Measurements from ENCODE around the gene CYP17A1.
A peak's percentile ranks its signal among the peaks of the same experiment; 100 is the strongest.

CYP17A1 gene

GRCh38 chr10:102813734-102814452, 23.3 kb downstream of the CYP17A1 start:
- Histone ChIP-seq H3K4me3 (ENCODE audit: low read length) (no peak overlapping the region), H3K4me1 (ENCODE audit: control insufficient read depth, insufficient read depth, low read length) (peaks cover 17% of the 10 kb centered on the region), H3K27ac (ENCODE audit: low read depth, low read length) (no peak overlapping the region), H3K9ac (ENCODE audit: low read length) (no peak overlapping the region), H3K36me3 (ENCODE audit: control insufficient read depth, insufficient read depth, low read length) (peaks cover 29% of the 10 kb centered on the region), H3K27me3 (ENCODE audit: control insufficient read depth, insufficient read depth, low read length) (no peaks in the 10 kb centered on the region)

GRCh38 chr10:102813017-102813541, 24.1 kb downstream of the CYP17A1 start:
- H3K36me3 ChIP-seq (ENCODE audit: control insufficient read depth, insufficient read depth, low read length), result peaks cover 29% of the 10 kb centered on the region
- no peak overlapping the region for H3K9ac ChIP-seq (ENCODE audit: low read length)
- no peak overlapping the region for H3K4me3 ChIP-seq (ENCODE audit: low read length)
- H3K4me1 ChIP-seq (ENCODE audit: control insufficient read depth, insufficient read depth, low read length), result peaks cover 17% of the 10 kb centered on the region
- no peak overlapping the region for H3K27ac ChIP-seq (ENCODE audit: low read depth, low read length)
- H3K27me3 ChIP-seq (ENCODE audit: control insufficient read depth, insufficient read depth, low read length), result no peaks in the 10 kb centered on the region

- no peak overlapping the region for H3K9ac ChIP-seq (ENCODE audit: low read length)
- no peak overlapping the region for H3K27ac ChIP-seq (ENCODE audit: low read depth, low read length)
- no peak overlapping the region for H3K4me3 ChIP-seq (ENCODE audit: low read length)
- peaks cover 17% of the 10 kb centered on the region for H3K4me1 ChIP-seq (ENCODE audit: control insufficient read depth, insufficient read depth, low read length)
- peaks cover 29% of the 10 kb centered on the region for H3K36me3 ChIP-seq (ENCODE audit: control insufficient read depth, insufficient read depth, low read length)
- no peaks in the 10 kb centered on the region for H3K27me3 ChIP-seq (ENCODE audit: control insufficient read depth, insufficient read depth, low read length)
Observed at GRCh38 chr10:102812231-102812876, 24.9 kb downstream of the CYP17A1 start.

GRCh38 chr10:102811346-102811745, 25.9 kb downstream of the CYP17A1 start:
- no peak overlapping the region for H3K9ac ChIP-seq (ENCODE audit: low read length)
- H3K27ac ChIP-seq (ENCODE audit: low read depth, low read length), result no peak overlapping the region
- H3K27me3 ChIP-seq (ENCODE audit: control insufficient read depth, insufficient read depth, low read length), result no peaks in the 10 kb centered on the region
- H3K4me3 ChIP-seq (ENCODE audit: low read length), result no peak overlapping the region
- peaks cover 29% of the 10 kb centered on the region for H3K36me3 ChIP-seq (ENCODE audit: control insufficient read depth, insufficient read depth, low read length)
- peaks cover 15% of the 10 kb centered on the region for H3K4me1 ChIP-seq (ENCODE audit: control insufficient read depth, insufficient read depth, low read length)

- Histone ChIP-seq H3K9ac (ENCODE audit: low read length) (no peak overlapping the region), H3K4me3 (ENCODE audit: low read length) (no peak overlapping the region), H3K27me3 (ENCODE audit: control insufficient read depth, insufficient read depth, low read length) (no peaks in the 10 kb centered on the region), H3K4me1 (ENCODE audit: control insufficient read depth, insufficient read depth, low read length) (no peaks in the 10 kb centered on the region), H3K36me3 (ENCODE audit: control insufficient read depth, insufficient read depth, low read length) (peaks cover 23% of the 10 kb centered on the region), H3K27ac (ENCODE audit: low read depth, low read length) (no peak overlapping the region)
Observed at GRCh38 chr10:102808380-102808779, 28.8 kb downstream of the CYP17A1 start.

GRCh38 chr10:102804382-102805055, 32.7 kb downstream of the CYP17A1 start:
- no peak overlapping the region for H3K4me3 ChIP-seq (ENCODE audit: low read length)
- no peak overlapping the region for H3K9ac ChIP-seq (ENCODE audit: low read length)
- peaks cover 4% of the 10 kb centered on the region for H3K36me3 ChIP-seq (ENCODE audit: control insufficient read depth, insufficient read depth, low read length)
- H3K4me1 ChIP-seq (ENCODE audit: control insufficient read depth, insufficient read depth, low read length), result peaks cover 32% of the 10 kb centered on the region
- H3K27me3 ChIP-seq (ENCODE audit: control insufficient read depth, insufficient read depth, low read length), result no peaks in the 10 kb centered on the region
- H3K27ac ChIP-seq (ENCODE audit: low read depth, low read length), result no peak overlapping the region

- Histone ChIP-seq H3K27me3 (ENCODE audit: control insufficient read depth, insufficient read depth, low read length) (no peaks in the 10 kb centered on the region), H3K4me1 (ENCODE audit: control insufficient read depth, insufficient read depth, low read length) (peaks cover 35% of the 10 kb centered on the region), H3K27ac (ENCODE audit: low read depth, low read length) (peak overlapping the region; percentile 58), H3K36me3 (ENCODE audit: control insufficient read depth, insufficient read depth, low read length) (peaks cover 8% of the 10 kb centered on the region), H3K9ac (ENCODE audit: low read length) (no peak overlapping the region), H3K4me3 (ENCODE audit: low read length) (no peak overlapping the region)
Observed at GRCh38 chr10:102802920-102803534, 34.2 kb downstream of the CYP17A1 start.

GRCh38 chr10:102801978-102802377, 35.2 kb downstream of the CYP17A1 start:
- H3K9ac ChIP-seq (ENCODE audit: low read length), result no peak overlapping the region
- H3K4me1 ChIP-seq (ENCODE audit: control insufficient read depth, insufficient read depth, low read length), result peaks cover 35% of the 10 kb centered on the region
- H3K4me3 ChIP-seq (ENCODE audit: low read length), result no peak overlapping the region
- peak overlapping the region; percentile 56 for H3K27ac ChIP-seq (ENCODE audit: low read depth, low read length)
- H3K36me3 ChIP-seq (ENCODE audit: control insufficient read depth, insufficient read depth, low read length), result peaks cover 10% of the 10 kb centered on the region
- H3K27me3 ChIP-seq (ENCODE audit: control insufficient read depth, insufficient read depth, low read length), result no peaks in the 10 kb centered on the region

- peaks cover 40% of the 10 kb centered on the region for H3K4me1 ChIP-seq (ENCODE audit: control insufficient read depth, insufficient read depth, low read length)
- H3K36me3 ChIP-seq (ENCODE audit: control insufficient read depth, insufficient read depth, low read length), result peaks cover 10% of the 10 kb centered on the region
- H3K4me3 ChIP-seq (ENCODE audit: low read length), result no peak overlapping the region
- peak overlapping the region; percentile 70 for H3K27ac ChIP-seq (ENCODE audit: low read depth, low read length)
- no peak overlapping the region for H3K9ac ChIP-seq (ENCODE audit: low read length)
- no peaks in the 10 kb centered on the region for H3K27me3 ChIP-seq (ENCODE audit: control insufficient read depth, insufficient read depth, low read length)
Observed at GRCh38 chr10:102801496-102801895, 35.7 kb downstream of the CYP17A1 start.

- H3K4me1 ChIP-seq (ENCODE audit: control insufficient read depth, insufficient read depth, low read length), result peaks cover 47% of the 10 kb centered on the region
- H3K27me3 ChIP-seq (ENCODE audit: control insufficient read depth, insufficient read depth, low read length), result no peaks in the 10 kb centered on the region
- peaks cover 10% of the 10 kb centered on the region for H3K36me3 ChIP-seq (ENCODE audit: control insufficient read depth, insufficient read depth, low read length)
- no peak overlapping the region for H3K4me3 ChIP-seq (ENCODE audit: low read length)
- peak overlapping the region; percentile 70 for H3K27ac ChIP-seq (ENCODE audit: low read depth, low read length)
- no peak overlapping the region for H3K9ac ChIP-seq (ENCODE audit: low read length)
Observed at GRCh38 chr10:102800611-102801335, 36.4 kb downstream of the CYP17A1 start.

GRCh38 chr10:102799691-102800471, 37.3 kb downstream of the CYP17A1 start:
- Histone ChIP-seq H3K4me3 (ENCODE audit: low read length) (no peak overlapping the region), H3K27ac (ENCODE audit: low read depth, low read length) (peak overlapping the region; percentile 70), H3K27me3 (ENCODE audit: control insufficient read depth, insufficient read depth, low read length) (no peaks in the 10 kb centered on the region), H3K9ac (ENCODE audit: low read length) (no peak overlapping the region), H3K36me3 (ENCODE audit: control insufficient read depth, insufficient read depth, low read length) (peaks cover 10% of the 10 kb centered on the region), H3K4me1 (ENCODE audit: control insufficient read depth, insufficient read depth, low read length) (peaks cover 56% of the 10 kb centered on the region)
